ES-I3 (cell line): ENCODE data around the gene PSMB11.
A peak's percentile ranks its signal among the peaks of the same experiment; 100 is the strongest.

Experiments
- H3K36me3 ChIP-seq: 2 replicates; pipeline ENCODE4 v1.6.1; 2013; ENCODE audit warnings: mild to moderate bottlenecking, low read length, control low read depth, moderate library complexity; ENCODE audit not compliant: insufficient read depth
- H3K4me1 ChIP-seq: 2 replicates; pipeline ENCODE4 v1.6.1; 2013; ENCODE audit warnings: mild to moderate bottlenecking, control low read depth, low read length; ENCODE audit not compliant: insufficient read depth
- H3K9ac ChIP-seq: 2 replicates; pipeline ENCODE4 v1.6.1; 2013; ENCODE audit warnings: low read depth, mild to moderate bottlenecking, low read length, moderate library complexity
- H3K9me3 ChIP-seq: 2 replicates; pipeline ENCODE4 v1.6.1; 2013; ENCODE audit warnings: mild to moderate bottlenecking, low read length, moderate library complexity; ENCODE audit not compliant: control insufficient read depth, insufficient read depth

Gene PSMB11

DNA sequence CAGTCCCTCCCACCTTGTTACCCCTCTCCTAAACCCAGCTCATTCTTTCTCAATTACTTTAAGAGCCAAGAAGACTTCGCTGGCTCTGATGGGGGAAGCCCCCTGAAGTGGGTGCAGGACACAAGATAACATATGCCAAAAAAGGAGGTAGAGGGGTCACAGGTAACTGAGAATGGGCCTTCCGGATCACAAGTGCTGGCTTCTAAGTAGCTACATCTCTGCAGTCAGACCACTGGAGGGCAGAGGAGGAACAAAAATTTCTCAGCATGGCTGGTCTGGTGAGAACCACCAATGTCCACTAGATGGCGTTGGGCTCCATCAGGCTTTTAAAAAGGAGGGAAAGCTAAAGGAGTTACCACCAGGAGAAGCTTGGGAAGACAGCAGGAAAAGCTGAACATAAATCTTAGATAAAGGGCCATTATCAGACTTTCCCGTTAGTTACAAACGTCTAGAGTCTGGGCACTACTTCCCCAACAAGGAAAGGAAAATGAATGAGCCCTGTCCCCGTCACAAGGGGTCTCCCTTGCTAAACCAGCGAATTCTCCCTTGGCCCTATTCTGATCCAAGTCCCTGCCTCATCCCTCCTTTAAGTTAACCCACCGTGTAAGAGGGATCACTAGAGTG is 26.9 kb downstream of the PSMB11 start:
- peaks cover 46% of the 10 kb centered on the region for H3K36me3 ChIP-seq
- no peaks in the 10 kb centered on the region for H3K9me3 ChIP-seq
- no peak overlapping the region for H3K9ac ChIP-seq

DNA sequence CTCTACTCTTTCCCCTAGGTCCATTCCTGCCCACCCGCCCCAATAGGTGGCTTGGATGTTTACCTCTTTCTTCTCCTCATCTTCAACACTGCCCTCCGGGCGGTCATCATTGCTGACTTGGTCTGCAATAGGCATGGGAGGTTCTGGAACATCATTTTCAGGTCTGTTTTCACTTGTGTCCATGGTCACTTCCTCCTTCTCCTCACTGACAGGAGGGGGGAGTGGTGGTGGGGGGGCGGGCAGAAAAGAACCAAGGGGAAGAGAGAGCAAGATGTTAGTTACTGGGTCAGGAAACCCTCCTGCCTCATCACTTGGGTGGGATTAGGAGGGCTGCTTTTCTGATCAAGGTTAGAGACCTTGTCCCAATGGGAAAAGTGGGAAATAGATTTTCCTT is 27.4 kb downstream of the PSMB11 start:
- peaks cover 12% of the 10 kb centered on the region; the same call in 1 of the 2 replicates for H3K4me1 ChIP-seq
- H3K9ac ChIP-seq: no peak overlapping the region
- no peaks in the 10 kb centered on the region for H3K9me3 ChIP-seq
- peaks cover 42% of the 10 kb centered on the region for H3K36me3 ChIP-seq

More for the DNA sequence above, 26.9 kb downstream of the PSMB11 start:
- peaks cover 12% of the 10 kb centered on the region; the same call in 1 of the 2 replicates for H3K4me1 ChIP-seq

DNA sequence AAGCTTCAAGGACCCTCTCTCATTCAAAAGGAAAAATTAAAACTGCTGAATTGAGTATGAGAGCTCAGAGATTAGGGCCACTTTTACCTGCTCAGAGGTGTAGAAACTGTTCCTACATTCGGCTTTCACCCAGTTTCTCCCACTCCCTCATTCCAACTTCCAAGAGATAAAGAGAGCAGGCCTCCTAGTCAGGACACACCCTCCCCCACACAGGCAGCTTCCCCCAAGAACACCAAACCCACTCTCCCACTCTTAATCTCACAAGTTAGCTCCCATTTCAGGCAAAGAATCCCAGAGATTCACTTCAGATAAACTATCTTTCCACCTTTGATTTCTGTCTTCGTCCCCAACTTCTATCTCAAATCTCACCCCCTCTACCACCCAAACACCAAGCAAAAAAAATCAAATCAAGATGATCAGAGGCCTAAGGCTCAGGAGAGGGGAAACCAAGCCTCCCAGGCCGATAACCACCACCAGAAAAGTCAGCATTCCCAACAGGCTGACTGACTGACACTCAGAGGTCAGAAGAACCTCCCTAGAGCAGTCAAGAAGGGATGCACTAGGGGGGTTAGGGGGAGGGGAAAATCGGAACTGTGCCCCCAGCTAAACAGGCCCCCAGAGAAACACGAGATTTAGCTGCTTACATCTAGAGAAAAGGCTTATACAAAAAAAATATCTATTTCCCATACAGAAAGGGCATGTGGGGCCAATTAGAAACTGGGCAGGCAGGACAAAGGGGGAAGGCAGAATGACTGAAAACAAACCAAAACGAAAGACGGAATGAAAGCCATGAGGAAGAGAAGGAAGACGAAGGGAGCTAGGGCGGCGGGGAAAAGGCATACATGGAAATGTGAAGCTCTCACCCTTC is 28.5 kb downstream of the PSMB11 start:
- peaks cover 12% of the 10 kb centered on the region; the same call in 1 of the 2 replicates for H3K4me1 ChIP-seq
- H3K36me3 ChIP-seq: peaks cover 38% of the 10 kb centered on the region
- peak overlapping the region; percentile 96 for H3K9ac ChIP-seq
- no peaks in the 10 kb centered on the region for H3K9me3 ChIP-seq

- Histone ChIP-seq H3K9me3 (no peaks in the 10 kb centered on the region), H3K36me3 (peaks cover 41% of the 10 kb centered on the region), H3K9ac (peak overlapping the region; percentile 96), H3K4me1 (peaks cover 17% of the 10 kb centered on the region)
Observed at GRCh38 chr14:23071244-23071920, 29.4 kb downstream of the PSMB11 start.

DNA sequence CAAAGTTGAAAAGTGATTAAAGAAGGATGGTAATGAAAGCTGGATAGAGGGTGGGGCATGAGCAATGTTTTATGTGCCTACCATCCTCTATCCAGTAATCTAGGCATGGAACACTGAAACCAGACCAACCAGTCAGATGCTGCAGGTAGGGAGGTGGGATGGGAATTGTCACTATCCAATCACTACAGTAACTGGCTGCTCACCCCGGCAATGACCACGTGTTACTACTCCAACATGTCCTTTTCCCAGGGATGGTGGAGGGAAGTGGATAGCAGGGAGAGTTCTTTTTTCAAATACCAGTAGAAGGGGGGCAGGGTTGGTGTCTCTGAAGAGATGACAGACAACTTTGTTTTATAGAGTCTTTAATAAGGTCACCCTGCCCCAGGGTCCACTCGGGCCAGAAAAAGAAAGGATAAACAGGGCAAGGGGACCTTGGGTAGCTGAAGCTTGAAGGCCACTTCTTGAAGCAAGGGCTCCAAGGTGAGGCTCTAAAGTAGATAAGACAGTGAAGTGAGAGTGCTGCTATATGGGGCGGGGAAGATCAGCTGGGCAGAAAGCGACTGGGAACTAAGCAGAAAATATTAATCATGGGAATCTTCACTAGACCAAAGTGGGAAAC is 30.0 kb downstream of the PSMB11 start:
- Histone ChIP-seq H3K9me3 (no peaks in the 10 kb centered on the region), H3K4me1 (peaks cover 20% of the 10 kb centered on the region), H3K9ac (peak overlapping the region; percentile 96; the same call in 1 of the 2 replicates), H3K36me3 (peaks cover 40% of the 10 kb centered on the region)

DNA sequence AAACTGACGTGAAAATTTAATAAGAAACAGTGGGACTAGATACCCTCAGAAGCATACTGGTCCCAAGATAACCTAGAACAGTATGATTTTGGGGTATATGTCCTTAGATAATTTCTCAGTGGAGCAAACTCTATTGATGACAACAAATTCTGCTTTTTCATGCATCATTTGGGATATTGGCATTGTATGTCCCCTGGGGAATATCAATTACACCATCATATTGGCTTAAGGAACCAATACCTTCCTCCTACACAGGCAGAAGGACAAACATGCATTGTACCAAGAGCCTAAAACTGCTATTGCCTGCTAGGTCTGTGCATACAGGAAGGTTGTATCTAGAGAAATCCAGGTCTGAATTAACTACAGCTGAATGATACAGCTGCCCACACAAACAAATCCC is 32.9 kb downstream of the PSMB11 start:
- Histone ChIP-seq H3K9me3 (no peaks in the 10 kb centered on the region), H3K4me1 (peaks cover 20% of the 10 kb centered on the region), H3K9ac (no peak overlapping the region), H3K36me3 (peaks cover 38% of the 10 kb centered on the region)

- Histone ChIP-seq H3K9me3 (no peaks in the 10 kb centered on the region), H3K9ac (no peak overlapping the region), H3K4me1 (peaks cover 13% of the 10 kb centered on the region), H3K36me3 (peaks cover 53% of the 10 kb centered on the region)
Observed at GRCh38 chr14:23076785-23077408, 34.9 kb downstream of the PSMB11 start.

DNA sequence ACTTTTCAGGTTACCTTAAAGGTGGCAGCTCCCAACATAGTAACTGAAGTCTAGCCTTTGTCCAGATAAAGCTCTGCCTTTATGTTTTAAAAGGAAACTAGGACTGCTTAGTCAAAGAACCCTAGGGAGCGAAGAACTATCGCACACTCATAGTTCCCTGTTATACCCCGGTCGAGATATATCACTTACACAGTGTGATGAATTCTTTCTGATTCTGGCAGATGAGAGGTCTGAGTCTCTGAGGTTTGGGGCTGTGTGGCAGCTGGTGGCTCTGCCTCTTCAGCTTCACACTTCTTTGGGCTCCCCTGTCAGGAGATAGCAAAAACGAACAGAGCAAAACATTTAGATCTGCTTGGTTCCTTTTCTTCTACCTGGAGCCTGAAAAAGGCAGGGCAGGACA is 36.0 kb downstream of the PSMB11 start:
- peaks cover 8% of the 10 kb centered on the region for H3K4me1 ChIP-seq
- peaks cover 46% of the 10 kb centered on the region for H3K36me3 ChIP-seq
- no peaks in the 10 kb centered on the region for H3K9me3 ChIP-seq
- H3K9ac ChIP-seq: no peak overlapping the region

GRCh38 chr14:23078692-23079116 is 36.7 kb downstream of the PSMB11 start:
- Histone ChIP-seq H3K9me3 (no peaks in the 10 kb centered on the region), H3K9ac (no peak overlapping the region), H3K36me3 (peaks cover 46% of the 10 kb centered on the region), H3K4me1 (peaks cover 8% of the 10 kb centered on the region)

- peaks cover 46% of the 10 kb centered on the region for H3K36me3 ChIP-seq
- H3K4me1 ChIP-seq: peaks cover 8% of the 10 kb centered on the region
- H3K9me3 ChIP-seq: no peaks in the 10 kb centered on the region
- no peak overlapping the region for H3K9ac ChIP-seq
Observed at GRCh38 chr14:23079716-23080115, 37.7 kb downstream of the PSMB11 start.

- Histone ChIP-seq H3K9me3 (no peaks in the 10 kb centered on the region), H3K9ac (no peak overlapping the region), H3K36me3 (peaks cover 43% of the 10 kb centered on the region), H3K4me1 (peaks cover 8% of the 10 kb centered on the region)
Observed at GRCh38 chr14:23080474-23080873, 38.5 kb downstream of the PSMB11 start.

DNA sequence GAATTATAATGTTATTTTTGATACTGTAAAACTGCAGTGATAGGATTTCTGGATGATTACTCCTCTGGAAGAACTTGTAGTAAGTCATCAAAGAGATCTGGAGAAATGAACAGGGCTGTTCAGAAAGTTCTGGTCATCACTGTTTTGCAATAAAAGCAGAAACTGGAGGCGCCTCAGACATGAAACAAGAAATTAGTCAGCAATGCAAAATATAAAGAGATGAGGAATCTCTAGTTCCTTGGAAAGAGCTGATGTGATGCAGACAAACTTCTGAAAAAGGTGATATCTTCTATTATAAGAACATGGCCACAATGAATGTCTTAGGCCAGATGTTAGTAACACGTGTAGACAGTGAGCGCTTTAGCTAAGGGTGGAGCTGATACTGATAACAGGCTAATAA is 43.4 kb downstream of the PSMB11 start:
- Histone ChIP-seq H3K36me3 (peaks cover 25% of the 10 kb centered on the region), H3K9ac (no peak overlapping the region), H3K4me1 (no peaks in the 10 kb centered on the region), H3K9me3 (no peaks in the 10 kb centered on the region)

DNA sequence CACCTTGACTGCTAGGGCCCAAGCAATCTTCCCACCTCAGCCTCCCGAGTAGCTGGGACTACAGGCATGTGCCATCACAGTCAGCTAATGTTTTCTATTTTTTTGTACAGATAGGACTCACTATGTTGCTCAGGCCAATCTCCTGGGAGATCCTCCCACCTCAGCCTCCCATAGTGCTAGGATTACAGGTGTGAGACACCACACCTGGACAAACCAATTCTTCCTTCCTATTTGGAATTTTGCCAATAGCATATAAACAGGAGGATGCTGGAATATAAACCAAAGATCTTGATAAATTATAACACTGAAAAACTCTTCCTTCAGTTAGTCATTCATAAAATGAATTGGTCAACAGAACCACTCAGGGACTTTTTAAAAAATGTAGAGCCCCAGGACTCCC is 44.6 kb downstream of the PSMB11 start:
- H3K9ac ChIP-seq: no peak overlapping the region
- peaks cover 22% of the 10 kb centered on the region for H3K36me3 ChIP-seq
- H3K4me1 ChIP-seq: no peaks in the 10 kb centered on the region
- no peaks in the 10 kb centered on the region for H3K9me3 ChIP-seq
